ENCODE data around the gene VWA3B.
"Not testable (repeated sequence)": the region's sequence is repeated elsewhere in the genome, so short reads cannot be mapped to it uniquely, and the experiment has no call there.

VWA3B gene

GRCh38 chr2:98263362-98263761 is 176.4 kb downstream of the VWA3B start:
- no peak for DNase-seq

DNA sequence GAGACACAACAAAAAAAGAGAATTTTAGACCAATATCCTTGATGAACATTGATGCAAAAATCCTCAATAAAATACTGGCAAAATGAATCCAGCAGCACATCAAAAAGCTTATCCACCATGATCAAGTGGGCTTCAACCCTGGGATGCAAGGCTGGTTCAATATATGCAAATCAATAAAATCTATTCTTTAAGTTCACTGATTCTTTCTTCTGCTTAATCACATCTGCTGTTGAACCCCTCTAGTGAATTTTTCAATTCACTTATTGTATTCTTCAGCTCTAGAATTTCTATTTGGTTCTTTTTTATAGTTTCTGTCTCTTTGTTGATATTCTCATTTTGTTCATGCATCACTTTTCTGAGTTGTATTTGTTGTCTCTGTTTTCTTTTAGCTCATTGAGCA is 181.3 kb downstream of the VWA3B start:
- not testable (repeated sequence) for DNase-seq

- DNase-seq = no peak
Observed at GRCh38 chr2:98269274-98269673, 182.3 kb downstream of the VWA3B start.

GRCh38 chr2:98269830-98270229 is 182.9 kb downstream of the VWA3B start:
- no peak for DNase-seq

DNA sequence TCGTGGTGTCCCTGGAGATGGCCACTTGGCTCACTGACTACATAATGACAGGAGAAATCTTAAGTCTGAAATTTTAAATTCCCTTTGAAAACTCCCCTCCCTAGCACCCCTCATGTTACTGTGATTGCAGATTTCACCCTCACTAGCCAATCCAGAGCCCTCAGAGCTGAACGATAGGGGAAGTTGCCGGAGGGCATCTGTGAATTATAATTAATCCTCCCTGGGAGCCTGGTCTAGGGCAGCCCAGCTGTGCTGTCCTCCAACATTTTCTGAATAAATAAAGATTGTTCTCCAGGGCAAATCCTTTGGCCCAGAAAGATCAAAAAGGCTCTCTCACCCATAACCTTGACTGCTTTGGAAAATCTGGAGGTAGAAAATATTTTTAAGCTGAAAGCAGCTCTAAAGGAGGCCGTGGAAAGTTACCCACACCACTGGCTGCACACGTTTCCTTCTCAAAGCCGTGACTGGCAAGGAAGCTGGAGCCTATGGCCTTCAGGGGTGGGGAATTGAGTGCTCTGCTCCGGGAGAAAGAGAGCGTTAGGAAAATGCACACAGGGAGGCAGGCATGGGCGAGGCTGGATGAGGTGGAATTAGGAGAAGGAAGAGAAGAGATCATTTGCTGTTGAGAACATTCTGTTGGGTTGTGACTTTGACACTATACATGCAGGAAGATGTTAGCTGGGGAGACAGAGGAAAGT is 190.3 kb downstream of the VWA3B start:
- no peak for DNase-seq

GRCh38 chr2:98278074-98278473 is 191.1 kb downstream of the VWA3B start:
- DNase-seq = no peak

- DNase-seq = peak; percentile 30
Observed at GRCh38 chr2:98280376-98281102, 193.6 kb downstream of the VWA3B start.

GRCh38 chr2:98281607-98282006 is 194.6 kb downstream of the VWA3B start:
- DNase-seq = no peak

DNA sequence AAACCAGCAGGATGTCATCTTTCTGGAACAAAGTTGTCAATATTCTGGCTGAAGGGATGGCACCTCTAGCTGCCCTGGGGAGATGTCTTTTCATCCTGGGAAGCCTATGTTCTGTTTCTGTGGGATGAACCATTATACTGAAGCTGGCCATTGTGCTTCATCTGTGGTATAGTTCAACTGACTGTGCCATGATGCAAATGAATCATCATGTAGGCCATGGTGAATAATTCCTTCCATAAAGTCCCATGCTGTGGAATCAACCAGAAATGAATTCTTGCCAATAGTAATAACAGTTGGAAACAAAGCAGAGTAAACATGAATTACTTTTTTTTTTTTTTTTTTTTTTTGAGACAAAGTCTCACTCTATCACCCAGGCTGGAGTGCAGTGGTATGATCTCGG is 195.1 kb downstream of the VWA3B start:
- DNase-seq = no peak

- no peak for DNase-seq
Observed at GRCh38 chr2:98293030-98293429, 206.1 kb downstream of the VWA3B start.

- no peak for DNase-seq
Observed at GRCh38 chr2:98293931-98294687, 207.1 kb downstream of the VWA3B start.

GRCh38 chr2:98294711-98295110 is 207.7 kb downstream of the VWA3B start:
- DNase-seq = no peak

DNA sequence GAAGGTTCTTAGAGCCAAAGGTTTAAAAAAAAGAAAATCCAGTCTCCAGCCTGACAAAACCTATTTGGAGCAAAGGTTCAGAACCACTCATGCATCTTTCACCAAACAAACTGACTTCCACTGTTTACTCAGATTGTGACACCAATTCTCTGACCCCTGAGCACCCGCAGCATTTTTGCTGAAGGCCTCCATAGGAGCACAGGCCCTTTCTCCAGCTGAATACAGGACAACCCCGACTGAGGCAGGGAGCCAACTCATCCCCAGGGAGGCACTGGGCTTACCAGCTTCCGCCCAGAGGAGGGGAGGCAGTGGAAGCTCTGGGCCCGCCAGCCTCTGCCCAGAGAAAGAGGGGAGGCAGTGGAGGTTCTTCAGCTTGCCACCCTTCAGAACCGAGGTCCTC is 208.3 kb downstream of the VWA3B start:
- no peak for DNase-seq

GRCh38 chr2:98295721-98296414 is 208.9 kb downstream of the VWA3B start:
- DNase-seq = no peak

DNA sequence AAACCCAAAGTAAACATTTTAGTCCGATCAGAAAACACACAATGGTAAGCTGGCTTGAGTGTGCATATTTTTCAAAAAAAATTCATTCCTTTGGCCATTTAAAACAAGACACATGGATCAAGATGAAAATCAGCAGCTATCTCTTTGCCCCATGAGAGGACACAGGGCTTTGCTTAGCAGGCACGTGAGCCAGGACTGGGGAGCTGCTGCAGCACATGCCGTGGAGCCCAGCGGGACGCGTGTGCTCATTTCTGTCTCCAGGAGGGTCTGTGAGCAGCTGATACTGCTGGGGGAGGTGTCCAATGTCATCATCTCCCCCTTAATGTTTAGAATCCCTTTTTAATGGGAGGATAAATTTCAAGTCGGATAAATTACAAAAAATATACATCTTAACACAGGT is 209.5 kb downstream of the VWA3B start:
- DNase-seq = no peak

DNA sequence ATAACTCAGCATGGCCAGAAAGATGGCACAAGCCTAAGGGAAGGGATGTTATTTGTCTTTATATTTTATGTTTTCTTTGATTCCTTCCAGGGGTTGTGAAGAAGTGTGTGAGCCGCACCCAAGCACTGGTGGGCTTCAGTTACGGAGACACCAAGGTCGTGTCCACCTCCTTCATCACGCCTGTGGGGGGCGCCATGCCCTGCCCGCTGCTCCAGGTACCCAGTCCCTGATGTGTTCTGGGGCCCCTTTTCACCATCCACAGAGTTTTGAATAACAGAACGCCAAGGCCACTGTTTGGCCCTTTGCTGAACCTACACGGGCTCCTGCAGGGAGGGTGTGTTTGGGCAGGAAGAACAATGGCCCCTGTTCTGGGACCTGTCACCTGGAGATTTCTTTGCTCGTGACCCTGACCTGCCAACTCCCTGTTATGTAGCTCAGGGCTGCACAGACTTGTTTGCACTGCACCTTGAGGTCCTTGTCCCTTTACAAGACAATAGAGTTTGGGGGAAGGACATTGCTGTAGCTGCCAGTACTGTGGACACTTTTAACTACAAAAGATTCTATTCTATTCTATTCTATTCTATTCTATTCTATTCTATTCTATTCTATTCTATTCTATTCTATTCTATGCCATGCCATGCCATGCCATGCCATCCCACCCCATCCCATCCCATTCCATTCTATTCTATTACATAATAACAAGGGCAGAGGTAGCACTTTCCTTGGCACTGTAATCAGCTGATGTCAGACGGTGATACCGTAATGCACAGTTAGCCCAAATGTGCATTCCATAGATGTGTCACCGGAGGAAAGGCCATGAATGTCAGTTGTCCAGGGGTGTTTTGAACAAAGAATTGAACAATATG is 211.1 kb downstream of the VWA3B start:
- no peak for DNase-seq

GRCh38 chr2:98298683-98299164 is 211.8 kb downstream of the VWA3B start:
- DNase-seq = no peak

GRCh38 chr2:98299211-98299905 is 212.4 kb downstream of the VWA3B start:
- DNase-seq = no peak

DNA sequence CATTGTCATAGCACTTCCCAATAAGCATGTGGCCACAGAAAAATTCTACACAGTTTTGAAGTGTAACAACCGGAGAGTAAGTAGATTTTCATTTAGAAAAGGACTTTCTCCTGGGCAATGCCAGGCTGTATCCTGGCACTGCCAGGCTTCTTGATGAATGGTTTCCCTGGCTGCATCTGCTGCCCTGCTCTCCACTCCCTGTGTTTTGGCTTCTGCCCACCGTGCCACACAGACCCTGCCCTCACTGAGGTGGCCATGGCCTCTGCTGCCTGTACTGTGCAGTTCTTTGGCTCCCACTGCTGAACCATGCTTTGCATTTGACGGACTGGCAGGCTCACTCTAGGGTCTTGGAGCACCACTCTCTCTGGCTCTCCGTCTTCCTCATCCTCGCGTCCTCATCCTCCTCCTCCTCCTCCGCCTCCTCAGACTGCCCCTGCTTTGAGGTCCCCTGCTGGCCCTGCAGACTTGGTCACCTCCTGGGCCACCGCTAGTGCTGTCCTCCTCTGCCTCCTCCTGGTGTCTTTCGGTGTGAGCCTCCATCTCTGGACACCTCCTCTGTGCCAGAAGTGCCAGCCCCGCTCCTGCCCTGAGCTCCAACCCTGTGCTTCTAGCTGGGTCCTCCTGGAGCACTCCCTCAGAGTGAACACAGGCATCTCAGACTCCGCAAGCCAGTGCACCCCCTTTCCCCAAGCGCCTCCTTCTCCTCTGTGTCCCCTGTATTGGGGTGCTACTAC is 213.3 kb downstream of the VWA3B start:
- no peak for DNase-seq

- no peak for DNase-seq
Observed at GRCh38 chr2:98301469-98301868, 214.5 kb downstream of the VWA3B start.

All from femur (tissue), 1 donor.